Bronchial epithelial cell (primary cell): ENCODE results near the gene DEFB132. TPM values are rescaled to one million over a fixed set of nuclear protein-coding genes. Genes with fewer than 3 reads are reported as not detected.

Source experiments
- DNase-seq: peaks from one replicate; pipeline ENCODE4 v3.0.0-alpha.2; 2010; ENCODE audit warnings: low read depth
- FAIRE-seq: peaks from 2 replicates; lab custom pipeline; 2011; peaks lifted over from hg19 to GRCh38; lab: Jason Lieb, UNC
- H3K27me3 ChIP-seq: 2 replicates; pipeline ENCODE4 v1.5.1; 2011; ENCODE audit warnings: low read length; ENCODE audit not compliant: control insufficient read depth, insufficient read depth
- H3K36me3 ChIP-seq: 2 replicates; pipeline ENCODE4 v1.5.1; 2011; ENCODE audit warnings: low read length; ENCODE audit not compliant: control insufficient read depth, insufficient read depth
- H3K4me3 ChIP-seq: 2 replicates; pipeline ENCODE4 v1.5.1; 2011; ENCODE audit warnings: mild to moderate bottlenecking, low read depth, low read length, control low read depth
- total RNA-seq: library from RNA; depleted of rRNA; stranded (reverse); fragments of >200 nt; gene quantifications from 2 replicates; pipeline ENCODE4 v1.2.1, GENCODE V29; 2014
- TF ChIP-seq, protein P1 (sequence below): IDR thresholded peaks from 2 replicates; pipeline ENCODE4 v1.5.1; 2011; ENCODE audit warnings: mild to moderate bottlenecking, moderate library complexity, low read length, control low read depth, inconsistent platforms; ENCODE audit not compliant: insufficient read depth, severe bottlenecking

Gene DEFB132, protein sequence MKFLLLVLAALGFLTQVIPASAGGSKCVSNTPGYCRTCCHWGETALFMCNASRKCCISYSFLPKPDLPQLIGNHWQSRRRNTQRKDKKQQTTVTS
- not detected in 2 replicates for total RNA-seq

DNA sequence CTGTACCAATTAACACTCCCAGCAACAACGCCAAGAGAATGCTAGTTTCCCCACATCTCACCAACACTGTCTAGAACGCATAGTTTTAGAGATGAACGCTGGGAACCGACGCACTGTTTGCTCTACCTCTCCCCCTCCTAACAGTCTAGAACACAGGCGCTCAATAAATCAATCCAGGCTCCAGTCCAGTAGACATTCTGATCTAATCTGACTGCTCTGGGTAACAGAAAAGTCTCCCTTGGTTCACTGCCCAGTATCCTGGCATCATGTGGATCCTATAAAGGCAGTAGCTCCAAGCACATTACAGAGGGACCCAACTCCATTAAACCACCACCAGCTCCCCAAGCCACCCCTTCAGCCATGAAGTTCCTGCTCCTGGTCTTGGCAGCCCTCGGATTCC, at the start of gene DEFB132:
TSS of gene DEFB132 (plus strand) at position 306 of the 400 bp plus-strand sequence. CDS start at position 361, 55 bp downstream.
- FAIRE-seq = no peak
- TF ChIP-seq, protein P1, sequence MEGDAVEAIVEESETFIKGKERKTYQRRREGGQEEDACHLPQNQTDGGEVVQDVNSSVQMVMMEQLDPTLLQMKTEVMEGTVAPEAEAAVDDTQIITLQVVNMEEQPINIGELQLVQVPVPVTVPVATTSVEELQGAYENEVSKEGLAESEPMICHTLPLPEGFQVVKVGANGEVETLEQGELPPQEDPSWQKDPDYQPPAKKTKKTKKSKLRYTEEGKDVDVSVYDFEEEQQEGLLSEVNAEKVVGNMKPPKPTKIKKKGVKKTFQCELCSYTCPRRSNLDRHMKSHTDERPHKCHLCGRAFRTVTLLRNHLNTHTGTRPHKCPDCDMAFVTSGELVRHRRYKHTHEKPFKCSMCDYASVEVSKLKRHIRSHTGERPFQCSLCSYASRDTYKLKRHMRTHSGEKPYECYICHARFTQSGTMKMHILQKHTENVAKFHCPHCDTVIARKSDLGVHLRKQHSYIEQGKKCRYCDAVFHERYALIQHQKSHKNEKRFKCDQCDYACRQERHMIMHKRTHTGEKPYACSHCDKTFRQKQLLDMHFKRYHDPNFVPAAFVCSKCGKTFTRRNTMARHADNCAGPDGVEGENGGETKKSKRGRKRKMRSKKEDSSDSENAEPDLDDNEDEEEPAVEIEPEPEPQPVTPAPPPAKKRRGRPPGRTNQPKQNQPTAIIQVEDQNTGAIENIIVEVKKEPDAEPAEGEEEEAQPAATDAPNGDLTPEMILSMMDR = no peak
- Histone ChIP-seq H3K27me3 (no peaks in the 10 kb centered on the region), H3K36me3 (no peaks in the 10 kb centered on the region), H3K4me3 (no peak within 1 kb of the TSS)
- no peak for DNase-seq

DNA sequence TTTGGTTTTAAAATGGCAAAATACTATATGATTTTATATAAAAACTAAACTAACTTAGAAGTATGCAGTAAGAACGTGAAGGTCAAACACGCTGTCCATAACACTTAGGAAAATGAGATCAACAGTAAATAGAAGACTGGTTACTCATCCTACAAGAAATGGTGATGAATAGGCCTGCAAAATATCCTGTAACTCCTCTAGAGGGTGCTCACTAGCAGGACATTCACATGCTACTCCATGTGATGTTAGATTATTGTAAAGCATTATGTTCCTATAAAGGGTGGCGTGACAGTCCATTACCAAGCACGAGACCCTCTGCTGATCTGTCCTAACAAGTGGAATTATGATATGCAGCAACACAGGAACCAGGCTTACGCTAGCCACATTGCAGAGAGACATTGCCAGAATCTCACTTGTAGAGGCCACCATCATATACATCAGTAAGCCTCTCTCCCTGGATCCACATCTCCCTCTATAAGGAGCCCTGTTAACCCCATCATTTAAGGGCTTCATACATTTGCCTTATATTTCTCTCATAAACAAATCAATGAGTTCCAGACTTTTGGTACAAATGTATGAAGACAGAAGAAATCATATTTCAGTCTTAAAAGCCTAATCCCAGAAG, 48.5 kb upstream of the DEFB132 start:
- H3K36me3 ChIP-seq = no peaks in the 10 kb centered on the region
- TF ChIP-seq, protein P1 = peak; percentile 60
- no peak overlapping the region for H3K4me3 ChIP-seq
- FAIRE-seq = peak; percentile 68
- H3K27me3 ChIP-seq = no peaks in the 10 kb centered on the region
- DNase-seq = peak; percentile 76

DNA sequence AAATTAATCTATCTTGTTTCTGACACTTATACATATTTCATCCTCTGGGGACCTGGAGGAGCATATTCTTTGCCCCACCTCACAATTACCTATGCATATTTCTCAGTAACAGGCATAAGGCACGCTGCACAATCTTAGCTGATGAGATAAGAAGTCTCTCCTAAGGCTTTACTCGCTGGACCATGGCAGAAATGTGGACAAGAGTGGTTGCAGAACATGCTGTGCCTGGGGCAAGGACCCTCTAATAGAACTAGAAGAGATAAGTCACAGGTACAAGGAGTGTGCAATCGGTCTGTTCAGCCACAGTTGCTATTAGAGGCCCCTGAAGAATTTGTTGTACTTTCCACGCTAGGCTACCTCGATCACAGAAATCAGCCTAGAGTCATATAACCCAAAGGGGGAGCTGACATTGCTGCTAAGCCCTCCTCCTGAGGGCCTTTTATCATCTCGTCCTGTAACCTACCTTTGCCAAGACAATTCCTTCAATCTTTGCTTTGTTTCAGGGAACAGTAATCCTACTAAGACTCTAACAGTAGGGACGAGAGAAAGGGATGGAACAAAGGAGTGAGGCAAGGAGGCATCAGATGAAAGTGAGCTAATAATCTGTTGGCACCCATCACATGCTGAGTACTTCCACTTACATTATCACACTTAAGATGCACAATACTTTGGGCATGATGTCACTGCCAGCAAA, 46.6 kb upstream of the DEFB132 start:
- DNase-seq (no peak), FAIRE-seq (peak; percentile 64)
- H3K36me3 ChIP-seq = no peaks in the 10 kb centered on the region
- TF ChIP-seq, protein P1 = no peak
- H3K27me3 ChIP-seq = no peaks in the 10 kb centered on the region
- H3K4me3 ChIP-seq = no peak overlapping the region

DNA sequence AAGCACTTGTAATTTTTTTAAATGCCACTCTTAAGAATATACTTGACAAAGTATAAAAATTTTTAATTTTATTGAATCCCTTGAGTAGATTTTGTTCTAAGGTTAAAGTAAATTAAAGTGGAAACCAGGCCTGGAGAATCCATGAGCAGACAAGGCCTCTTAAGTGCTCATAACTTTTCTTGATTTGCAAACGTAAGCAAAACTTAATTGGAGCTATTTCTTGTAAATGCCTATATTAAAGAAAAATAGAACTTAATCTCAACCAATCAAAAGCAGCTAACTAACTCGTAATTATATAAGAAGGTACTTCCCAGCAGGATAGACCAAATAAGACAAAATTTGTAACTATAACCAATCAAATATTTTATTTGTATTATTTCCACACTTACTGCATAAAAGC, 43.1 kb upstream of the DEFB132 start:
- H3K4me3 ChIP-seq = no peak overlapping the region
- H3K36me3 ChIP-seq = no peaks in the 10 kb centered on the region
- no peak for FAIRE-seq
- TF ChIP-seq, protein P1 = no peak
- H3K27me3 ChIP-seq = no peaks in the 10 kb centered on the region
- DNase-seq = no peak

DNA sequence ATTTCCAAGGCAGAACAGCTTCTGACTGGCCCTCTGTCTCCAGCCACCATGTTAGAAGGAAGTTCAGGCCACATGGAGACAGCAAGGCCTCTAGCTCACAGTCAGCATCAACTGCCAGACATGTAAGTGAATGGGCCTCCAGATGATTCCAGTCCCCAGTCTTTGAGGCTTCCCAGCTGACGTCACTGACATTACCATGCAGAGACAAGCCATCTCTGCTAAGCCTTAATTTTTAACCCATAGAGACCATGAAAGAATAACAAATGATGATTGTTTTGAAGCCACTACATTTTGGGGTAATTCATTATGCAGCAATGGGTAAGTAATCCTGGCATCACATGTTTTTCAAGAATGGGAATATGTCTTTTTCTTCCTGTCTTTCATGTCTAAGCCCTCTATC, 41.7 kb upstream of the DEFB132 start:
- no peak for DNase-seq
- H3K36me3 ChIP-seq = no peaks in the 10 kb centered on the region
- TF ChIP-seq, protein P1 = no peak
- no peak for FAIRE-seq
- no peak overlapping the region for H3K4me3 ChIP-seq
- H3K27me3 ChIP-seq = no peaks in the 10 kb centered on the region
